CD4-positive, alpha-beta T cell treated with Interleukin-1 beta for 1 hour (primary cell): ENCODE results near the gene TMA7B.

Source experiments
- DNase-seq, 2 donors: peaks; one replicate each; pipeline ENCODE4 v3.0.0-alpha.2; 2020 to 2022

The TMA7B gene

GRCh38 chr22:39954584-39955055 is 5.6 kb upstream of the TMA7B start:
- no peak for DNase-seq

- no peak for DNase-seq
These were observed 4.5 kb upstream of the TMA7B start for GRCh38 chr22:39955675-39956074.

GRCh38 chr22:39956932-39957664 is 3.1 kb upstream of the TMA7B start:
- DNase-seq = no peak

GRCh38 chr22:39958009-39958711 is 2.0 kb upstream of the TMA7B start:
- DNase-seq = no peak

- DNase-seq = no peak
These were observed 1.1 kb upstream of the TMA7B start for GRCh38 chr22:39958949-39959639.

GRCh38 chr22:39960791-39961746 is 872 bp downstream of the TMA7B start:
- DNase-seq = peak; percentile 69 to 78

GRCh38 chr22:39962071-39962470 is 1.9 kb downstream of the TMA7B start:
- DNase-seq = no peak

- no peak for DNase-seq
These were observed 5.6 kb downstream of the TMA7B start for GRCh38 chr22:39965748-39966147.

GRCh38 chr22:39966470-39966869 is 6.3 kb downstream of the TMA7B start:
- no peak for DNase-seq

GRCh38 chr22:39967103-39967829 is 7.1 kb downstream of the TMA7B start:
- no peak for DNase-seq

- DNase-seq = no peak
These were observed 8.1 kb downstream of the TMA7B start for GRCh38 chr22:39967996-39968972.

- DNase-seq = no peak
These were observed 10.5 kb downstream of the TMA7B start for GRCh38 chr22:39970742-39971141.

GRCh38 chr22:39972641-39973040 is 12.4 kb downstream of the TMA7B start:
- DNase-seq = no peak

GRCh38 chr22:39973656-39974055 is 13.5 kb downstream of the TMA7B start:
- DNase-seq = no peak

GRCh38 chr22:39974065-39974464 is 13.9 kb downstream of the TMA7B start:
- no peak for DNase-seq

- DNase-seq = no peak
These were observed 18.9 kb downstream of the TMA7B start for GRCh38 chr22:39979048-39979447.

- DNase-seq = no peak
These were observed 19.3 kb downstream of the TMA7B start for GRCh38 chr22:39979458-39979857.

GRCh38 chr22:39980596-39980995 is 20.4 kb downstream of the TMA7B start:
- DNase-seq = no peak

GRCh38 chr22:39983346-39983745 is 23.1 kb downstream of the TMA7B start:
- no peak for DNase-seq

GRCh38 chr22:39984006-39984405 is 23.8 kb downstream of the TMA7B start:
- no peak for DNase-seq

- no peak for DNase-seq
These were observed 24.5 kb downstream of the TMA7B start for GRCh38 chr22:39984746-39985145.
